ENCODE results near the gene AGMO. TPM values are rescaled to one million over a fixed set of nuclear protein-coding genes. Genes with fewer than 3 reads are reported as not detected.

The AGMO gene
- 1.4 TPM for total RNA-seq

- DNase-seq, result no peak
These were observed at the start of gene AGMO for GRCh38 chr7:15561835-15562234. Gene AGMO, minus strand, starts transcription at chr7:15562015.

DNA sequence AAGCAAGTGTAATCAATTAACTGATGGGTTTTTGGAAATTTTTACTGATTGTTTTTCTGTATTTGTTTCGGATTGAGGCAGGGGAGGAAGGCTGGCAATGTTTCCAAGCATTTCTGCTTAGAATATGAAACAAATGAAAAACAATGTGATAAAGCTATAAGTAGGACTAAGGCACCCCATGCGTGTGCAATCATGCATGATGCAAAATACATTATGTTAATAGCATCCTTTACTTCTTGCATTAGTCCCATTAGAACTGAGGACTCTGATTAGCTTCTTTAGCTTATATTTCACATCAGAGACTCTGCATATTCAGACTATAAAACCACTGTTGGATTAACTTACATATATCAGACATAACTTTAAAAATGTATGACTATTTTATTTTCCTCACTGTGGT is 48.7 kb upstream of the AGMO start:
- DNase-seq, result no peak

- DNase-seq, result no peak
These were observed 47.5 kb upstream of the AGMO start for GRCh38 chr7:15609287-15609686.

GRCh38 chr7:15607529-15608210 is 45.9 kb upstream of the AGMO start:
- DNase-seq, result peak; percentile 48

DNA sequence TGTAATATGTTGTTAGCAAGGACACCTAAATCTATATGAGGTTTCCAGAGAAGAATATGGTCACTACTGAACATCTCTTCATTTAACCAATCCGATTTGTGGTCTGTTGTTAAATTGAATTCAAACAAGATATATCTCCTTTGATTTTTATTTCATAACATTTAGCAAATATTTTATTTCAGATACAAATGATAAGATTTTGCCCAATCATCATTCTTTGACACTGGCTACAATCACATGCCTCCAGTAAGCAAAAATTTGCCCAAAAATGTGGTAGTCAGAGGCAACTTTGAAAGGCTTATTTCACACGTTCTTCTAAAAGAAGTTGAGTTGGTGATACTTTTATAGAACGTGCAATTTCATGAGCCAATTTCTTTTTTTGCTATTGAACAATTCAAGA is 44.7 kb upstream of the AGMO start:
- DNase-seq, result no peak

DNA sequence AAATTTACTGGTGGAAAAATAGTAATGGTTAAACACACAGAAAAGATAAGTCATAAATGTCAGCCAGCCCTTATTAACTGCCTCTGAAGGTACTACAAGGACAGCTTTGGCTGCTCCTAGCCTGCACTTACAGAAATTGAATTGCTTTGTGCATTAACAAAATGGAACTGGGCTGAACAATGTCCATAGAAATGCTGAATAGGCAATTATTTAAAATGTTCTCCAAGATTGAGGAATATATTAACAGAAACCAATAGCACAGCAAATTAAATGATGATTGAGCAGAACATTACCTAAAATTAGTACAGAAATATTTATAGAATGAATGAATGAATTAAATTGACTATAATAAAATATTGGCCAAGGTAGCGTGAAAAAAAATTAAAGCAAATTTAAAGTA is 42.4 kb upstream of the AGMO start:
- DNase-seq, result no peak

DNA sequence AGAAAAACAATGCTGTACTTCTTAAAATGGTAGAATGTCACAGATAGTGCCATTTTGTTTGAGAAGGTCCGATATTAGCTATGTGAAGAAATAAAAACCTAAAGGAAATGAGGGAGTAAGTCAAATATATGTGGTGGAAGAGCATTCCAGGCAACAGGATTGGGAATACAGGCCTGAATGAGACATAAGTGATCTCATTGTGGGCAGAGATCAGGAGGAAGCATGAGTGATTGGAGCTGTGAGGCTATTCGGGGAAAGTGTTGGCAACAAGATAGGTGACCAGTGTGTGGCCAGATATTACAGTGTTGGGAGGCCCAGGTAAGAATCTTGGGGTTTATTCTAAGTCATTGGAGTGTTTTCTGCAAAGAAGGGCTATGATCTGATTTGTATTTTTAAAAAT is 41.3 kb upstream of the AGMO start:
- no peak for DNase-seq

DNA sequence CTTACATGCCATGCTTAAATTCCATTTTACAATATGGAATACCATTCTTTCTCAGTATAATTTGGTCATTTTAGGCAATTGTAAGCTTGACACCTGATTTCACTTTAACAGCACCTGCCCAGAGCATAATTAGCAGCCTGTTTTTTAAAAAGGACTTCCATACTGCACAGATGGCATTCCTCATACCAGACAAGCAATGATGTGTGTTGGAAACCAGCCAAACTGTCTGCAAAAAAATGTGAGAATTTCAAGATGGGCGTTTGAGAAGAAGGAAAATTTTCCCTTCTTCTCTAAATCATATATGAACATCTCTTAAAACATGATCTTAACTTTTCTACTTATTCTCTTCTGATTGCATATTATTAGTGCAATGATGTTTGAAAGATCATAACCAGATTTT is 40.4 kb upstream of the AGMO start:
- DNase-seq, result peak; percentile 25

DNA sequence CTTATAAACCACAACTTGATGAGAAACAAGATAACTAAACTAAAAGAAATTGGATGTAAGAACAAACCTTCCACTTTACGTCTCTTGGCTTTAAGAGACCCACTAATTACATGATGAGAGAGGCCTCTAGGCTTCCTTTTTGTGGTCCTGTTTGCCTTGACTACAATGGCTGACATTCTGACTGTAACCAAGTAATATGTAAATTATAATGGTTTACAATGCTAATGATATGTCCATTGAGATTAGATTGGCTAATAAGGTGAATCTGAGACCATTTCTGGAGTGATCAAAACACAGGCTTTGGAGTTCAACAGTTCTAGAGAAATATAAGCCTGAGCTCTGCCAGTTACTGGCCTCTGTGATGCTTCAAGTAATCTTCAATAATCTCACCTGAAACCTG is 39.4 kb upstream of the AGMO start:
- no peak for DNase-seq

DNA sequence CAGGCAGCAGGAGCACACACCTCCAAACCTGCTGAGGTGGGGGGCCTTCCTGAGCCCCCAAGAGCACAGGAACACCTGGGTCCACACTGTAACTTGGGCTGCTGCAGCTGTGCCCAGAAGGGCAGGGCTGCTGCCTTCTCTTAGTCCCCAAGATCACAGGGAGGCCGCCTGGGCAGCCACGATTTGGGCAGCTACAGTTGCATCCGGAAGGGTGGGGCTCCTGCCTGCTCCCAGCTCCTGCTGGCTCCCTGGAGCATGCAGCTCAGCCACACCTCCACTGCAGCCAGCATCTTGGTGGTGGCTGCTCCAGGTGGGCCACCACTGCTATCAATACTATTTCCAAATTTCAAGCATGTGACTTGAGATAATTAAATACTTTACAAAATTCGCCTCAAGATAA is 38.5 kb upstream of the AGMO start:
- DNase-seq, result no peak

GRCh38 chr7:15594461-15594860 is 32.6 kb upstream of the AGMO start:
- no peak for DNase-seq

DNA sequence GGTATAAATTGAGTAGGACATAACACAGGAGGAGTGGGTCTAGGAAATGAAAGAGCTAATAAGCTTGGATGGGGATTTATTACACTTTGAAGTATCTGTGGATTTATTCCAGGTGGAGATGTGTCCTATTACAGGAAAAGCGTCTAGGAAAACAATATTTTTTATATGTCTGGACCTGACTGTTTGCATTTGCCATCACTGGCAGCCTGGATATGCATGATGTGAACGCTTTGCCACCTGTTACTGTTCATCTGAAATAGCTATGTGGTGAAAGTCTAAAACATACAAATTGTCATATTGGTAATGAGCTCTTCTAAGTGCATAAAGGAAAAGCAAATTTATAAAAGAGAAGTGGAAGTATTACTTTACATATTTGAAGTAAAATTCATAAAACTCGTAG is 31.6 kb upstream of the AGMO start:
- DNase-seq, result no peak

DNA sequence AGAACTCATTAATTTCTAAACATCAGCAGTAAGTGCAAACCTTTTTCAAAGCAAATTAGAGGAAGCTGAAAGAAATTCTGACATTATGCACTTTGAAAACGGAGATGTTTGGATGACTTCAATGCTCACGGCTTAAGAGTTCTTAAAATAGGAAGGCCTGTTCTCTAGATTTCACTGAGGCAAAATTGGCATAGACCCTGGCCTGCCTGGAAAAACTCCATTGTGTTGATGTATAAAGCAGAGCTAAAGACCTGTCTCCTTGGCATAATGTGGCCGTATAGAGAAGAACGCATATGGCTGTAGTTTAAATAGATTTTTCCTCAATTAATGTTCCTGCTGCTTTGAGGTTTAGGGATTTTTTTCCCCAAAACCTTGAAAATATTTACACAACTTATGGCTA is 24.5 kb upstream of the AGMO start:
- DNase-seq, result no peak

DNA sequence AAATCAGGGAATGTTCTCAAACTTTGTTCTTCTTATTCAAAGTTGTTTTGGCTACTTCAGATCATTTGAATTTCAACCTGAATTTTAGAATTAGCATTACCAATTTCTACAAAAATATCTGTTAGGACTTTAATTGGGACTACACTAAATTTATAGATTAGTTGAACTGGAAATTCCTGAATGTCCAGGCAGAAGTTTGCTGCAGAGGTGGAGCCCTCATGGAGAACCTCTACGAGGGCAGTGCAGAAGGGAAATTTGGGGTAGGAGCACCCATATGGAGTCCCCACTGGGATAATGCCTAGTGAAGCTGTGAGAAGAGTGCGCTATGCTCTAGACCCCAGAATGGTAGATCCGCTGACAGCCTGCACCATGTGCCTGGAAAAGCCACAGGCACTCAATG is 22.8 kb upstream of the AGMO start:
- no peak for DNase-seq

- no peak for DNase-seq
These were observed 21.0 kb upstream of the AGMO start for GRCh38 chr7:15582773-15583172.

DNA sequence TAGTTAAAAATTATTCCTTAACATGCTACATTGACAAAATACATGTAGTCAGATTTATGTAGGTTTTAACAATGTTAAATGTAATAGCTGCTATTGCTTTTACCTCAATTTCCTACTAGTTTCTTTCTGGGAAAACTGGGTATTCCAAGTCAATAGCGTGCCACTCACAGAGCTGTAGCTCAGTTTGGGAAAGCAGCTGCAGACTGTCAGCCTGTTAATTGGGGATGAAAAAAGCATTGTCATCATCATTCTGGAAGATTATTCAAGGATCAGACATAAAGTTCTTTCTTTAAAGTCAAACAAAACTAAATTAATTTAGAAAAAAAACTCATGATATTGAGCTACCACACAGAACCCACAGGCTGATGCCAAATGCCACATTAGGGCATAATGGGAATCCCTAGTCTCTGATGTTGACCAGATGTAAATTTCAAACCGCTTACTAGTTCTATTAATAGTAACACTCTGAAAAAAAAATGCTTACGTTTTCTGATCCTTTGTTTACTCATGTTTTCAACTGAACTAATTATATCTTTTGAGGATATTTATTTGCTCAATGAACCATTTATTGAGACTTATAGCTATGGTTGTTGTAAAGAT is 19.6 kb upstream of the AGMO start:
- DNase-seq, result peak; percentile 39

GRCh38 chr7:15580604-15581351 is 19.0 kb upstream of the AGMO start:
- no peak for DNase-seq

GRCh38 chr7:15577600-15577999 is 15.8 kb upstream of the AGMO start:
- no peak for DNase-seq

- no peak for DNase-seq
These were observed 9.6 kb upstream of the AGMO start for GRCh38 chr7:15571301-15571878.

DNA sequence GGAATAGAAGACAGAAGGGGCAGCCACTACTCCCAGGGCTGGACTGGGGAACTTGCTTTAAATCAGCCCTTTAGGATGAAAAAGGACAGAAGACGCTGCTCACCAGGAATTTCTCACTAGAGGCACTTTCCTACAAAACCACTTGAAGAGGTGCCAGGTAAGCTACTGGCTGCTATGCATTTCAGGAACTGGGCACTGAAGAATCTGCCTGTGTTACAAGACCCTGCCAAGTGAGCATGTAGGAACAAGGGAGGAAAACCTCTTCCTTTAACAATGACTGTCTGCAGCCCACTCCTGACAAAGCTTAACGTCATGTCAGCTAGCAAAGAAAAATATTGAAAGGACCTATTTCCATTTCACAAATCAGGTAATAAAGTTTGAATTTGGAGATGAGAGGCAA is 5.8 kb upstream of the AGMO start:
- DNase-seq, result no peak

DNA sequence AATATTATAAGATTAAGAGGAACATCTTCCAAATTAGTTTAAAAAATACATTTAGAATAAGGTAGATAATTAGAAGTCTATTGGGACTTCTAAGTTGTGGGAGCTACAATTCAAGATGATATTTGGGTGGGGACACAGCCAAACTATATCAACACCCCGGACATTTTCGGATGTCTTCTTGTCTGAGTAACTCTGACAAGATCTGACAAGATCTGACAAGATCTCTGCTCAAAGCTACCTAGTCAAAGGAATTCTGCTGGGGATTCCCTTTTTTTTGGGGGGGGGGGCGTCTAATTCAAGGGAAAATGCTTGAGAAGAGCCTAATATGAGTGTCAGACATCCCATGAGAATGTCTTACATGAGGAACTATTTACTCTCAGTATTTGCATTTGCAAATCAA is 5.2 kb upstream of the AGMO start:
- DNase-seq, result no peak

GRCh38 chr7:15566476-15566875 is 4.7 kb upstream of the AGMO start:
- DNase-seq, result no peak

GRCh38 chr7:15560968-15561367 is 847 bp downstream of the AGMO start:
- no peak for DNase-seq
